HG02588 (cell line): ENCODE data around the gene GGT6.
"Not testable (repeated sequence)": the region's sequence is repeated elsewhere in the genome, so short reads cannot be mapped to it uniquely, and the experiment has no call there.

Experiments
- ATAC-seq: cut with Tn5 transposase; IDR thresholded peaks from one replicate; pipeline ENCODE4 v1.9.1; 2021; ENCODE audit warnings: mild to moderate bottlenecking, moderate library complexity; ENCODE audit not compliant: unreplicated experiment

Gene GGT6

GRCh38 chr17:4592240-4593005 lies 32.0 kb upstream of the GGT6 start:
- no peak for ATAC-seq

- no peak for ATAC-seq
Observed at GRCh38 chr17:4591529-4591928, 31.2 kb upstream of the GGT6 start.

GRCh38 chr17:4590981-4591453 lies 30.6 kb upstream of the GGT6 start:
- no peak for ATAC-seq

- ATAC-seq: not testable (repeated sequence)
Observed at GRCh38 chr17:4590042-4590441, 29.7 kb upstream of the GGT6 start.

- no peak for ATAC-seq
Observed at GRCh38 chr17:4588898-4589625, 28.7 kb upstream of the GGT6 start.

GRCh38 chr17:4588391-4588790 lies 28.0 kb upstream of the GGT6 start:
- no peak for ATAC-seq

GRCh38 chr17:4587803-4588202 lies 27.4 kb upstream of the GGT6 start:
- no peak for ATAC-seq

GRCh38 chr17:4587195-4587594 lies 26.8 kb upstream of the GGT6 start:
- ATAC-seq: no peak

- ATAC-seq: no peak
Observed at GRCh38 chr17:4586043-4586442, 25.7 kb upstream of the GGT6 start.

- ATAC-seq: no peak
Observed at GRCh38 chr17:4585638-4585994, 25.2 kb upstream of the GGT6 start.

- no peak for ATAC-seq
Observed at GRCh38 chr17:4584917-4585637, 24.7 kb upstream of the GGT6 start.

GRCh38 chr17:4584101-4584916 lies 23.9 kb upstream of the GGT6 start, which contains the start of gene SMTNL2:
SMTNL2 (plus strand) TSS chr17:4584529; CDS start chr17:4584606, 77 bp downstream.
- ATAC-seq: no peak

- no peak for ATAC-seq
Observed at GRCh38 chr17:4583782-4584100, 23.4 kb upstream of the GGT6 start.

- no peak for ATAC-seq
Observed at GRCh38 chr17:4583206-4583605, 22.8 kb upstream of the GGT6 start.

GRCh38 chr17:4582691-4583090 lies 22.3 kb upstream of the GGT6 start:
- ATAC-seq: no peak

- no peak for ATAC-seq
Observed at GRCh38 chr17:4582101-4582501, 21.7 kb upstream of the GGT6 start.

- ATAC-seq: no peak
Observed at GRCh38 chr17:4580291-4580690, 19.9 kb upstream of the GGT6 start.

GRCh38 chr17:4579678-4580077 lies 19.3 kb upstream of the GGT6 start:
- ATAC-seq: no peak

GRCh38 chr17:4578349-4578748 lies 18.0 kb upstream of the GGT6 start:
- not testable (repeated sequence) for ATAC-seq

- no peak for ATAC-seq
Observed at GRCh38 chr17:4577386-4577993, 17.1 kb upstream of the GGT6 start.
